Stimulated activated CD4-positive, alpha-beta T cell treated with anti-CD3 and anti-CD28 coated beads, Interleukin-12 subunit alpha, Interleukin-12 subunit beta, amount 100 ng/mL, for 48 hours (primary cell): ENCODE measurements around the gene ADK.

Experiments
- DNase-seq, 3 donors: peaks; one replicate each; pipeline ENCODE4 v3.0.0-alpha.2; 2020; ENCODE audit warnings: low read depth in 2 of 3, low spot score in 1 of 3

ADK gene

DNA sequence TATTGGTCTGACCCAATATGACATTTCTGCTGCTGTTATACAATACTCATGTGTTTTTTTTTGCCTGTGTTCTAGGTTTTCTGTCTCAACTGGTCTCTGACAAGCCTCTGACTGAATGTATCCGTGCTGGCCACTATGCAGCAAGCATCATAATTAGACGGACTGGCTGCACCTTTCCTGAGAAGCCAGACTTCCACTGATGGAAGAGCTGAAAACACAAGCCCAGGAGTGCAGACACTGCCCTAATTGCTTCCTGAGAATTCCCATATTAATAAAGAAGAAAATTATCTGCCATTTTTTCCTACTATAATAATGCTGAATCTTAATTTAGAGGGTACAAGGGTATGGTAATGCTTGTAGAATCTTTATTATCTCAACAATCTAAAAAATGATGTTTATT, 557.2 kb downstream of the ADK start:
- DNase-seq: no peak

DNA sequence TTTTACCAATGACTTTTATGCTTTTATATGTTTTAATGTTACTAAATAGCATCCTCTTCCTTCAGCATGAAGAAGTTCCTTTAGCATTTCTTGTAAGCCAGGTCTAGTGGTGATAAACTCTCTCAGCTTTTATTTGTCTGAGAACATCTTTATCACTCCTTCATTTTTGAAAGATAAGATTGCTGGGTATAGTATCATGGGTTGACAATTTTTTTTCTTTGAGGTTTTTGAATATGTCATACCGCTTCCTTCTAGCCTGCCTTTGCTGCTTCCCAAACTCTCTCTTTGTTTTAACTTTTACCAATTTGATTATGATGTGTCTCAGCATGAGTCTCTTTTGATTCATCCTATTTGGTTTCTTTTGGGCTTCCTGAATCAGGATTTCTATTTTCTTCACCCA, 567.2 kb downstream of the ADK start:
- DNase-seq: no peak

DNA sequence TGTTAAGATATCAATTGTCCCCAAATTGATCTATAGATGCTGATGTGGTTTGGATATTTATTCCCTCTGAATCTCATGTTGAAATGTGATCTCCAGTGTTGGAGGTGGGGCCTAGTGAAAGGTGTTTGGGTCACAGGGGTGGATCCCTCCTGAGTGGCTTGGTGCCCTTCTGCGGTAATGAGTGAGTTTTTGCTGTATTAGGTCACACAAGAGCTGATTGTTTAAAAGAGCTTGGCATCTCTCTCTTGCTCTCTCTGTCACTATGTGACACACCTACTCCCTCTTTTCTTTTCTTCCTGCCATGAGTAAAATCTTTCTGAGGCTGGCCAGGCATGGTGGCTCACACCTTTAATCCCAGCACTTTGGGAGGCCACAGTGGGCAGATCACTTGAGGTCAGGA, 577.2 kb downstream of the ADK start:
- DNase-seq: no peak

DNA sequence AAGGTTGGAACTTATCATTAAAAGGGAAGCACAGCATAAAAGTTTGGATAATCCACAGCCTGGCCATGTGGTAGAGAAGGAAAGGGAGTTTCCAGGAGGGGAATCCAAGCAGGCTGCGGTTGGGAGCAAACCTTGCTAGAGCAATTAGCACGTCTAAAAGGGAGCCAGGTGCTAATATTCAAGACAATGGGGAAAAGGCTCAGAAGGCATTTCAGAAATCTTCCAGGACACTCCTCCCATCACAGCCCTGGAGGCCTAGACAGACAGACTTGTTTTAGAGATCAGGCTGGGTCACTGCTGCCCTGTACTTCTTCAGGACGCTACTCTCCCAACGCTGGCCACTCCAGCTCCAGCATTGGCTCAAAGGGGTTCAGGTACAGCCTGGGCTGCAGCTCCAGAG, 579.2 kb downstream of the ADK start:
- DNase-seq: no peak

DNA sequence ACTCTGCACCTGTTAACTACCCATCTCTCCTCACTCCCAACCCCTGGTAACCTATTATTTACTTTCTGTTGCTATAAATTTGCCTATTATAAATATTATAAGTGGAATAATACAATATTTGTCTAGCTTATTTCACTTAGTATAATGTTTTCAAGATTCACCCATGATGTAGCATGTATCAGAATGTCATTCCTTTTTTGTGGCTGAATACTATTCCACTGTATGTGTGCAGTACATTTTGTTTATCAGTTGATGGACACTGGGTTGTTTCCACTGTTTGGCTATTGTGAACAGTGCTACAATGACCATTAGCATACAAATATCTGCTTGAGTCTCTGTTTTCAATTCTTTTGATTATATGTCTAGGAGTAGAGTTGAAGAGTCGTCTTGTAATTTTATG, 582.6 kb downstream of the ADK start:
- no peak for DNase-seq

DNA sequence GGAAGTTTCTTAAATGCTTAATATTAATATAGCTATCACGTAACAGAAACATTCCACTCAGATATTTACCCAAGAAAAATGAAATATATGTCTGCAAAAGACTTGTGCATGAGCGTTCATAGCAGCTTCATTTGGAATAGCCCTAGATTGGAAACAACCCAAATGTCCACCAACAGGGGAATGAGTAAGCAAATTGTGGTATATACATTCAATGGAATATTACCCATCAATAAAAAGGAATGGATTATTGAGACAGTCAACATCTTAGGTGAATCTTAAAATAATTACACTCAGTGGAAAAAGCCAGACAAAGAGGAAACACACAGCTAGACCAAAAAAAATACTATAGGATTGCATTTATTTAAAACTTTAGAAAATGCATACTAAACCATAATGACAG, 585.0 kb downstream of the ADK start:
- DNase-seq: no peak

DNA sequence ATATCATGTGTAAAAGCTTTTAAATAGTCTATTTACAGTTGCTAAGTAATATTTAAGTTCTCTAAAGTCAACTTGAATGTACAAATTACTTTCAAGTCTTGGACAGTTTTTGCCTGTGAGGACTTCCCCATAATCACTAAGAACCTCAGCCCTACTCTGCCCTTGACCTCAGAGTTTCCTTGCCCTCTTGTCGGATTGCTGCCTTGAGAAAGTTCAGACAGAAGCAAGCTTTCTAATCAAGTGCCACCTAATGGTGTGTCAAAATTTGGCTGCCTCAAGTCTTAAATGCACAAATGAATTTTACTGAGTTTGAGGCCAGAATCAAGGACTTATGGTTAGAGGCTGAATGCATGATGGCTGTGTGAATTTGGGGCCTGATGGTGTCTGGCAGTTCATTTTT, 587.0 kb downstream of the ADK start:
- DNase-seq: no peak

DNA sequence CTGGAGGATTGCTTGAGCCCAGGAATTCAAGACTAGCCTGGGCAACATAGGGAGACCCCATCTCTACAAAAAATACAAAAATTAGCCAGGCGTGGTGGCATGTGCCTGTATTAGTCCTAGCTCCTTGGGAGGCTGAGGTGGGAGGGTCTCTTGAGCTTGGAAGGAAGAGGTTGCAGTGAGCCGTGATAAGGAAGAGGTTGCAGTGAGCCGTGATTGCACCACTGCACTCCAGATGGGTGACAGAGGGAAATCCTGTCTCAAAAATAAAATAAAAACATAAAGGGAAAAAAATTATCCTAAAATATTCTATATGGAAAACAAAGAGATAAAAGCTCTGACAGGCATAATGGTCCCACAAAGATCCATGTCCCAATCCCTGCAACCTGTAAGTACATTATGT, 587.5 kb downstream of the ADK start:
- no peak for DNase-seq

DNA sequence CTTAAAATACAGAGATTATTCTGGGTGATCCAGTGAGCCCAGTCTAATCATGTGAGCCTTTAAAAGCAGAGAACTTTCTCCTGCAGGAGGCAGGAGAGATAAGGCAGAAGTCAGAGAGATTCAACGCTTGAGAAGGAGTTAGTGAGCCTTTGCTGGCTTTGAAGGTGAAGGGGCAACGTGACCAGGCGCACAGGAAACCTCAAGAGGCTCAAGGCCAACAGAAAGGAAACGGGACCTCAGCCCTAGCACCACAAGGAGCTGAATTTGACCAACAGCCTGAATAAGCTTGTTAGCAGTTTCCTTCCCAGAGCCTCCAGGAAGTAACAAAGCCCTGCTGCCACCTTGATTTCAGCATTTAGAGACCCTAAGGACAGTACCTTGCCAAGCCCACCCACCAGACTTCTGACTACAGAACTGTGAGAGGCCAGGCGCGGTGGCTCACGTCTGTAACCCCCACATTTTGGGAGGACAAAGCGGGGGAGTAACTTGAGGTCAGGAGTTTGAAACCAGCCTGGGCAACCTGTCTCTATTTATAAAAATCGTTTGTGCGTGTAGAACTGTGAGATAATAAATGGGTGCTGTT, 588.1 kb downstream of the ADK start:
- DNase-seq: peak in 1 of 3 donors; percentile 14

DNA sequence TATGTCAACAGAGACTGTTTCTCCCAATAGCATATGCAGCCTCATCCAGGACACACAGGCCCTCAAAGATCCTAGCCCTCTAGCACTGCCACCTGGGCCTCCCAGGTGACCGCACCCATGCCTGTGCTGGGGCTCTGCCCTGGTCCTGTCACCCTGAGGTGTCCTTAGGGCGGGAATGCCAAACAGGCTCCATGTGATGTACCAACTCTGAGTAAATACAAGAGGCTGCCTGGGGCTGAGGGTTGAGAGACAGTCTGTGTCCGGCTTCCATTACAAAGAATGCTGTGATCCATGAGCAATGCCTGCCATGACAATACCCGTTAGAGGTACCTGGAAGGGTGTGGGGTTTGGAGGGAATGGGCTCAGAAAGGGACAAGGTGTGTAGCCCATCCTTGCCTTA, 592.4 kb downstream of the ADK start:
- DNase-seq: no peak

DNA sequence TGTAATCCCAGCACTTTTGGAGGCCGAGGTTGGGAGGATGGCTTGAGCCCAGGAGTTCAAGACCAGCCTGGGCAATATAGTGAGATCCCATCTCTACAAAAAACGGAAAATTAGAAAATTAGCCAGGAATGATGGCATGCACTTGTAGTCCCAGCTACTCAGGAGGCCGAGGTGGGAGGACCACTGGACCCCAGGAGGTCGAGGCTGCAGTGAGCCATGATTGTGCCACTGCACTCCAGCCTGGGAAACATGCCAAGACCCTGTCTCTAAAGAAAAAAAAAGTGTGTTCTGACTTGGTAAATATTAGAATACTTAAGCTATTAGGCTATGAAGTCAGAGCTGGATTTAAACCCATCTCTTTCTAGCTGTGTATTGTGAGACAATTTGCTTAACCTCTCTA, 594.4 kb downstream of the ADK start:
- DNase-seq: no peak

DNA sequence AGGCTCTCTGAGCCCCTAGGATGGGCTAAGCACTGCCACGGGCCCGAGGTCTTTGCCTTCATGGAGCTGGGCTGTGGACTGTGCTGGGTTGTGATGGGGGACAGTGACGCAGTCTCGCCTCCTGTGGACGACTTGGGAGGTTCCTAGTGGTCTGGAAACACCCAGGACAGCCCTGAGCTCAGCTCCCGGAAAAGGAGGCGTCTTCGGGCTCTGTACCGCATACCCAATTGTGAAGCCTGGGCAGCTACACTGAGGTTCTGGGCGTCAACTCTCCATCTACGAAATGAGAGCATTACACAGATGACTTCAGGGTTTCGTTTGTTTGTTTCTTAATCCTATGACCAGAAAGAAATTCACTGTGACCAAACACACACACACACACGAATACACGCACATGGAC, 595.8 kb downstream of the ADK start:
- DNase-seq: no peak

DNA sequence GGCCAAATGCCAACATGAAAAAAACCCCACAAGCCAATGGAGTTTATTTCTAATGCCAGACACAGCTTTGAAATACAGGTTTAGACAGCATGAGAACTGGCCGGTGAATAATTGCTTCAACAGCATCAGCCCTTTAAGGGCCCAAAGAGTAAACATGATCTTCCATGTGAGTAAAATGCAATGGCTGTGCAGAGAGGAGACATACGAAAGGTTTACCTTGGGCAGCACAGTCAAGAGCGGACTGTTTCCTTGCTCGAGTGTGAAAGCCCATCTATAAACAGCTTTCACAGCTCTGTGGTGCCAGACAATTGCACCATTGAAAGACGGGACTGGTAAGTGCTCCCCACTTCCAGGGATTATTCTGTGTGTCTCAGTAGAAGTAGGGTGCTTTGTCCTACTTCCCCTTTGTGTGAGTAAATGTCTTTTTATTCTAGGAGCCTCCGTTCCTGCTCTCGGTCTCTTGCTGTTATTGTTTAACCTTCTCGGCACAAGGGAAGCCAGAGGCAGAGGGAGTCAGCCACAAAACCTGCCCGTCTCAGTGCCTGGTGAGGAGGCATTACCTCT, 597.5 kb downstream of the ADK start:
- no peak for DNase-seq

DNA sequence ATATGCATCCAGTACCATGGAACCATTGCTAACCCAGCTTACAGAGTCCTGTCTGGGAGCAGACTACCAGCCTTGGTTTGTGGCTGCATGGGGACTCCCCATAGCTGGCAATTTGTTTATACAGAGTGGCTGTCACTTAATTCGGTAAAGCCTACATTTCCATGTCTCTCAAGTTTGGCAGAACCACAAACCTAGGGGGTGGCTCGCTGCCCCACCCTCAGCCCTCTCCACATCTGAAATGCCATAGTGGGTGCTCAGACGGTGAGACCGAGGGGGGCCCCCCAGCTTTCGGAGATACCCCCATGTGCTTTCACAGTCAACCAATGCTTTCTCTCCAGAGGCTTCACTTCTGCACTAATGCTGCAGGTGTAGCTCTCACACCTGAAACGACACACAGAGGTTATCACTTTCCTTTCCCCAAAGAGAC, 599.8 kb downstream of the ADK start:
- no peak for DNase-seq

DNA sequence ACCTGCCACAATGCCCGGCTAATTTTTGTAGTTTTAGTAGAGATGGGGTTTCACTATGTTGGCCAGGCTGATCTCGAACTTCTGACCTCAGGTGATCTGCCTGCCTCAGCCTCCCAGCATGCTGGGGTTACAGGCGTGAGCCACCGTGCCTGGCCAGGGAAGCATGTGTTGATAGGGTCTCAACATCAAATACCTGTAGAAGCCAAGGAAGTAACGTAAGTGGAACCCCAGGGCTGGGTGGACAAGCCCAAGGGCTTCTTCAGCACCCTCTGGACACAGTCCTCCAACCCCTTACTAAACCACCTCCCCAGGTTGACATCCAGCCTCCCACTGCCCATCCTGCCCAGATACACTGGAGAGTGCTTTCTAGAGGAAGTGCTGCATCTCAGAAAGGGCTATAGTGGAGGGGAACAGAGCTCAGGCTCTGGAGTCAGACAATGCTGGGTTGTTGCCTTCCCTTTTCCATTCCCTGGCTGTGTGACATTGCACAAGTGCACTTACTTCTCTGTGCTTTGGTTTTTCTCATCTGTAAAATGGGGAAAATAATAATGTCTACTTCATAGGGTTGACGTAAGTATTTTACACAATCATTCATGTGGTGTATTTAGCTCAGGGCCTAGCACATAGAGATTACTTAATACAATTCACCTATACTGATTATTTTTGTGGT, 601.5 kb downstream of the ADK start:
- DNase-seq: no peak

DNA sequence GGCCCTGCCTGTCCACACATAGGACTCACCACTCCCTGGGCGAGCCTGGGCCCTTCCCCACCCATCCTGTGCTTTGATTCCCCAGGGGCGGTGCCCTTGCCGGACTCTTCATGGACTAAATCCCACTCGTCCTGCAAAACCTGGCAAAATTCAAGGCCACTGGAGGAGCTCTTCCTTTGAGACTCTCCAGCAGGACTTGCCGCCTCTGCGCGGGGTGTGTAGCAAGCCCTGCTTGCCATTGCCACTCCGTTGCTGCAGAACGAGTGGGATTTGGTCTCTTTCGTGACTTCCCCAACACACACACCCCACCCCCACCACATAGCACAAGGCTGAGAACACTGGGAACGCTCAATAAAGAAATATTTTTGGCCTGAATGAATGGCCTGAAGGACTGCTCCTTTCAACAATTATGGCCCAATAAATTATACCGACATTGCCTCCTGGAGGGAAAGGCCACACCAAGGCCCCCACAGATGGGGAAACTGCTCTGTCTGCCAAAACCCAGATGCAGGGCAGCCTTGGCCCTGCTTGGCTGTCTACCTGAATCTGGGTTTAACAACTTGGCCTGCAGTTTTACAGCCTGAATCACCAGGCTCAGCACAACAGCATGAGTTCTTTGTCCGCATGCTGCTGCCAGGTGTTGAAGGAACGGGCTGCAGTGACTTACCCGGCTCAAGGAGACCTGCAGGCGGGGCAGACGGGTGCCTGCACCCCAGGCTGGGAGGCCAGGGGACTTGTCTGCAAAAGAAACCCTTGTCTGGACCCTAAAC, 602.6 kb downstream of the ADK start:
- no peak for DNase-seq

DNA sequence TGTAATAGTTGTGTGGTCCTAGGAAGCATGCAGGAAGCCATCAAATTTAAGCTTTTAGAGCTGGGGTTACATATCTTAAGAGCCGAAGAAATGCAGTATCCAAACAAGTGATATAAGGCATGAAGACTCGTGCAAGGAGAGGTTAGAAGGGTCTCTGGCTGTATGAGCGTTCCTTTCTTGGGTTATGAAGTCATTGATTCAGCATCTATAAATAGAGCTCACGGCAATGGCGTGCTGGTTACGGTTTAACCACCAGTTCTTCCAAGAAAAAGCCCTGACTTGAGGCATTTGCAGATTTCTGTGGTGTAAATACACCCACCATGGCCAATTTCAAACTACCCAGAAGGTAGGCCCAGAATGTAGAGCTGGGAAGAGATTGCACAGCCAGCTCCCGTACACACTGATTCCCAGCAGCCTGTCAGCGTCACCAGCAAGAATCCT, 603.4 kb downstream of the ADK start:
- DNase-seq: no peak

DNA sequence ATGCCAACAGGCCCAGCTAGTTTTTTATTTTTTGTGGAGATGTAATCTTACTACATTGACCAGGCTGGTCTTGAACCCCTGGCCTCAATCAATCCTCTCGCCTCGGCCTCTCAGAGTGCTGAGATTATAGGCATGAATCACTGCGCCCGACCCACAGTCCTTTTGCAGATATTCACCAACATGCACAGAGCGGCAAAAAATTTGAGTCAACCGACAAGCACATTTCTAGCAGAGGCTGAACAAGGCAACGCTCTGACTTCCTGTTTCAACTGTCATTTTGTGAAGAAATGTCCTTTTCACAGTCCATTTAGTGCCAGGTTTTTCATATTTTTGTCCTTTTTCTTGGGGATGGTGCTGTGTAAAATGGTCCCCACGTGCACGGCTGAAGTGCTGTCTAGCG, 604.3 kb downstream of the ADK start:
- no peak for DNase-seq
